GM12878 (cell line): ENCODE measurements around the gene FAM163B.

Source experiments
- CEBPB ChIP-seq, 2 experiments: fragments of 150-350 bp in 1 of 2; IDR thresholded peaks; 2 replicates each; pipeline ENCODE4 v1.6.1; 2012 to 2014; ENCODE audit warnings: low read depth in 2 of 2, low read length in 2 of 2, borderline replicate concordance in 1 of 2, inconsistent platforms in 1 of 2
- MEF2A ChIP-seq: IDR thresholded peaks from 2 replicates; pipeline ENCODE4 v1.6.1; 2011; ENCODE audit warnings: low read depth, mild to moderate bottlenecking, low read length, moderate library complexity; ENCODE audit not compliant: insufficient read depth
- SMAD1 ChIP-seq: fragments of 450-650 bp; IDR thresholded peaks from 2 replicates; pipeline ENCODE4 v1.6.1; 2018; ENCODE audit warnings: mild to moderate bottlenecking, low read depth; ENCODE audit not compliant: partially characterized antibody
- SRF ChIP-seq, 2 experiments: IDR thresholded peaks; 2 replicates each; pipeline ENCODE4 v1.6.1; 2011; ENCODE audit warnings: low read depth in 2 of 2, low read length in 2 of 2, mild to moderate bottlenecking in 1 of 2, moderate library complexity in 1 of 2
- TF ChIP-seq, protein P1 (sequence below): IDR thresholded peaks from 2 replicates; pipeline ENCODE4 v1.6.1; 2011; ENCODE audit warnings: borderline replicate concordance, low read depth, mild to moderate bottlenecking, moderate library complexity, mixed read lengths, low read length; ENCODE audit not compliant: insufficient read depth; ENCODE audit errors: extremely low read length
- TF ChIP-seq, protein P2 (sequence below): IDR thresholded peaks from 2 replicates; pipeline ENCODE4 v1.6.1; 2012; ENCODE audit warnings: low read depth, low read length, improper control_type of control experiment
- TF ChIP-seq, protein P3 (sequence below), 3 experiments: IDR thresholded peaks in 2 of 3; conservative IDR thresholded peaks in 1 of 3; 2 replicates each; pipeline ENCODE4 v1.5.1; 2011; ENCODE audit warnings: low read depth in 3 of 3, low read length in 3 of 3, mild to moderate bottlenecking in 3 of 3, control low read depth in 2 of 3, moderate library complexity in 2 of 3, inconsistent platforms in 1 of 3, mixed read lengths in 1 of 3; ENCODE audit not compliant: control insufficient read depth in 2 of 3, insufficient read depth in 1 of 3; ENCODE audit errors: extremely low read depth in 1 of 3

DNA sequence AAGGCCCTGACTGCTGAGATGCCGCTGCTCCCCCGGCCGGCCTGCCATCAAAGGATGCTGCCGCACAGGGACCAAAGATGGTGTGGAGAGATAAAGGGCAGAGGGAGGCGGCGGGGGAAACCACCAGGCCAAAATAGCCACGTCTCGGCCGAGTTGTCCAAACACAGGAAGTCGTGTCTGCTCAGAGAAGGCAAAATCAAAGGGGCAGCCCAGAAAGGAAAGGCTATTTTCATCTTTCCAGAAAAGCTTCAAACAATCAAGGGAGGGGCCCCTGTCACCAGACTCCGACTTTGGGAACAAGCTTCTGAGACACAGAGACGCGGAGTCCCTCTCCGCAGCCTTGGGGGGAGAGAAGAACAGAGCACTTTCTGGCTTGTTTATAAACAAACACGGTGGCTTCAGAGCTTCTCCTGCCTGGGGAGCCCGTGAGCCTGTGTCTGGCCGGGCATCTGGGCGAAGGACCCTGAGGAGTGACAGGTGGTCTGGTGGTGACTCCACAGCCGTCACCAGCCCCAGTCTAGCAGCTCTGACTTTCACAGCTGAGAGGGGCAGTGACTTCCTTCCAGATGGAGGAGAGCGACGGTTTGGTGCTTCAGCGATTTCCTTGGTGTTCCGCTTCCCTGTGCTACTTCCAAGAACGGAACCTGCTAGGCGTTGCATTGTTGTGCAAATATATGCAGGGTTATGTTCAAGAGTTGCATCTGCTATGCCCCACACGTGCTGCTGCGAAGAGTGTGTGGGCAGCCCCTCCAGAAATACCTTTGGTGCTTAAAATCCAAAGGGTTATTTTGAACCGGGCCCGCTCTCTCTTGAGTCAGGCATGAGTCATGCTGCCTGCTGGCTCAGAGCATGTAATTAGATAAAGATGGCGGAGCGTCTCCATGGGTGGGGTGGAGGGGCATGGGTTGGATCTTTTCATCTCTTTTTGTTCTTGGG lies 50.7 kb downstream of the FAM163B start:
- TF ChIP-seq CEBPB (IDR thresholded peaks at IDR 0.05; ENCODE audit: borderline replicate concordance in 1 of 2, low read depth in 2 of 2, low read length in 2 of 2) (no peak), MEF2A (peak; percentile 79), SRF (IDR thresholded peaks at IDR 0.05; ENCODE audit: low read depth in 2 of 2, low read length in 2 of 2) (no peak), SMAD1 (no peak)
- TF ChIP-seq, protein P1, sequence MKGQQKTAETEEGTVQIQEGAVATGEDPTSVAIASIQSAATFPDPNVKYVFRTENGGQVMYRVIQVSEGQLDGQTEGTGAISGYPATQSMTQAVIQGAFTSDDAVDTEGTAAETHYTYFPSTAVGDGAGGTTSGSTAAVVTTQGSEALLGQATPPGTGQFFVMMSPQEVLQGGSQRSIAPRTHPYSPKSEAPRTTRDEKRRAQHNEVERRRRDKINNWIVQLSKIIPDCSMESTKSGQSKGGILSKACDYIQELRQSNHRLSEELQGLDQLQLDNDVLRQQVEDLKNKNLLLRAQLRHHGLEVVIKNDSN, result no peak
- TF ChIP-seq, protein P2, sequence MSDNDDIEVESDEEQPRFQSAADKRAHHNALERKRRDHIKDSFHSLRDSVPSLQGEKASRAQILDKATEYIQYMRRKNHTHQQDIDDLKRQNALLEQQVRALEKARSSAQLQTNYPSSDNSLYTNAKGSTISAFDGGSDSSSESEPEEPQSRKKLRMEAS, result no peak
- TF ChIP-seq, protein P3, sequence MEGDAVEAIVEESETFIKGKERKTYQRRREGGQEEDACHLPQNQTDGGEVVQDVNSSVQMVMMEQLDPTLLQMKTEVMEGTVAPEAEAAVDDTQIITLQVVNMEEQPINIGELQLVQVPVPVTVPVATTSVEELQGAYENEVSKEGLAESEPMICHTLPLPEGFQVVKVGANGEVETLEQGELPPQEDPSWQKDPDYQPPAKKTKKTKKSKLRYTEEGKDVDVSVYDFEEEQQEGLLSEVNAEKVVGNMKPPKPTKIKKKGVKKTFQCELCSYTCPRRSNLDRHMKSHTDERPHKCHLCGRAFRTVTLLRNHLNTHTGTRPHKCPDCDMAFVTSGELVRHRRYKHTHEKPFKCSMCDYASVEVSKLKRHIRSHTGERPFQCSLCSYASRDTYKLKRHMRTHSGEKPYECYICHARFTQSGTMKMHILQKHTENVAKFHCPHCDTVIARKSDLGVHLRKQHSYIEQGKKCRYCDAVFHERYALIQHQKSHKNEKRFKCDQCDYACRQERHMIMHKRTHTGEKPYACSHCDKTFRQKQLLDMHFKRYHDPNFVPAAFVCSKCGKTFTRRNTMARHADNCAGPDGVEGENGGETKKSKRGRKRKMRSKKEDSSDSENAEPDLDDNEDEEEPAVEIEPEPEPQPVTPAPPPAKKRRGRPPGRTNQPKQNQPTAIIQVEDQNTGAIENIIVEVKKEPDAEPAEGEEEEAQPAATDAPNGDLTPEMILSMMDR (IDR thresholded peaks at IDR 0.05 in 2 of 3, conservative IDR thresholded peaks at IDR 0.05 in 1 of 3; ENCODE audit: control insufficient read depth in 2 of 3, extremely low read depth in 1 of 3, insufficient read depth in 1 of 3, low read depth in 3 of 3, low read length in 3 of 3), result no peak
